DND-41 (cell line): ENCODE results near the gene TMEM236.
A peak's percentile ranks its signal among the peaks of the same experiment; 100 is the strongest.

Experiments used
- ATAC-seq: fragments of 200-7000 bp; cut with Tn5 transposase; 3 replicates; pipeline ENCODE4 v1.9.1; 2021; ENCODE audit warnings: low read depth; ENCODE audit not compliant: insufficient read depth
- DNase-seq: peaks from one replicate; pipeline ENCODE4 v3.0.0-alpha.2; 2020
- H2AFZ ChIP-seq: 2 replicates; pipeline ENCODE4 v1.6.0; 2012; ENCODE audit warnings: low read depth, low read length
- H3K27ac ChIP-seq: 2 replicates; pipeline ENCODE4 v1.5.1; 2012; ENCODE audit warnings: low read length, inconsistent platforms
- H3K27me3 ChIP-seq: fragments of 200-600 bp; sonication (generic); 2 replicates; pipeline ENCODE4 v1.6.0; 2012; ENCODE audit warnings: low read length, mild to moderate bottlenecking, inconsistent platforms; ENCODE audit not compliant: insufficient read depth, poor library complexity
- H3K36me3 ChIP-seq: 2 replicates; pipeline ENCODE4 v1.5.1; 2012; ENCODE audit warnings: low read length, inconsistent platforms; ENCODE audit not compliant: insufficient read depth
- H3K4me1 ChIP-seq: 2 replicates; pipeline ENCODE4 v1.5.1; 2012; ENCODE audit warnings: mild to moderate bottlenecking, low read length; ENCODE audit not compliant: insufficient read depth
- H3K4me2 ChIP-seq: 2 replicates; pipeline ENCODE4 v1.6.0; 2012; ENCODE audit warnings: mild to moderate bottlenecking, moderate library complexity, low read length, inconsistent platforms; ENCODE audit not compliant: insufficient read depth
- H3K4me3 ChIP-seq, 2 experiments: fragments of 200-600 bp in 1 of 2; shearing (Covaris generic) in 1 of 2; 2 replicates each; pipeline ENCODE4 v1.5.1; 2012 to 2016; ENCODE audit warnings: inconsistent platforms in 2 of 2, low read length in 2 of 2, mild to moderate bottlenecking in 2 of 2, low read depth in 1 of 2, moderate library complexity in 1 of 2
- H3K79me2 ChIP-seq: 2 replicates; pipeline ENCODE4 v1.6.0; 2012; ENCODE audit warnings: low read length, inconsistent platforms; ENCODE audit not compliant: insufficient read depth
- H3K9ac ChIP-seq: 2 replicates; pipeline ENCODE4 v1.6.0; 2012; ENCODE audit warnings: low read depth, mild to moderate bottlenecking, inconsistent platforms, low read length, moderate library complexity
- H3K9me3 ChIP-seq: 2 replicates; pipeline ENCODE4 v1.5.1; 2012; ENCODE audit warnings: low read length, moderate library complexity, mild to moderate bottlenecking, inconsistent platforms; ENCODE audit not compliant: insufficient read depth, severe bottlenecking
- H4K20me1 ChIP-seq: 2 replicates; pipeline ENCODE4 v1.6.0; 2012; ENCODE audit warnings: low read length; ENCODE audit not compliant: insufficient read depth
- EZH2 ChIP-seq: IDR thresholded peaks from 3 replicates; pipeline ENCODE4 v1.6.1; 2012; ENCODE audit warnings: borderline replicate concordance, low read depth, mild to moderate bottlenecking, moderate library complexity, low read length, inconsistent platforms; ENCODE audit not compliant: severe bottlenecking
- TF ChIP-seq, protein P1 (sequence below): IDR thresholded peaks from 2 replicates; pipeline ENCODE4 v1.5.1; 2012; ENCODE audit warnings: borderline replicate concordance, low read length, moderate library complexity, mild to moderate bottlenecking; ENCODE audit not compliant: poor library complexity, severe bottlenecking; ENCODE audit errors: extremely low read depth

Gene TMEM236

DNA sequence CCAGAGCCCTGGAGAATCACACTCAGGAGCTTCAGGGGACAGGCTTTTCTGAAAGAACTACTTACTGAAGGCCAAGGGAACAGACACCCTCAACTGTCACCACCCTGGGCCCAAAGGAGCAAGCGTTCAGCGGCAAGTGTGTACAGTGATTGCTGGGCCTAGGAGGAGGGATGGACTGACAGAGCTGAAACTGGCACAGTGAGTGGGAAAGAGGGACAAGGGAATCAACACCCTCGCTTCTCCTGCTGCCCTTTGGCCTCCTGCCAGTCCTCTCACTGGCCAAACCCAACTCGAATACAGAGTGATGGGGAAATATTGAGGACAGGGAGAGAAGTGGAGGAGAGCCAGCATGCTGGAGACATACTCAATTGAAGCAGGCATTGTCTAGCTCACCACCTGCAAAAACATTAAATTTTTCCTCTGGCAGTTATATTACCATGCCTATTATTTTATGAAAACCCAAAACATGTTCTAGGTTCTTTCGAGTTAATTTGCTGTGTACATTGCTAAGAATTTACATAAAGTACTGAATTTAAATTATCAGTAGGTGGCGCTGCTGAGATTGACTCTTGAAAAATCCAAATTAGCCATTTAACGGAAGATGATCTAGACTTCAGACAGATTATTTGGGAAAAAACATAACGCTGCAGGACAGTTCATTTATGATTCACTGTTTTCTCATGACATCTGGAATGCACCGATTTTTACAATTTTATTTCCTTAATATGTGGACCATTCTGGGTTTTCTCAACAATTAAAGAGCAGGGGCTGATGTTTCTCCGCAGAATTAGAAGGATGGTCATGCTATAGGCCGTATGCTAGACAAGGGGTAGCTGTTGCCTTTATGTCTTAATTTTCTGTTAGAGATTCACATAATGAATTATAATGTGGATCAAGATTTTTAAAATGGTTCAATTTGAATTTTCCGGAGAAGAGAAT is 14.7 kb upstream of the TMEM236 start:
- Histone ChIP-seq H3K27ac (0 out of 2 replicates have a peak overlapping the region, but pooled peaks have one; percentile 8), H3K4me2 (no peak overlapping the region), H3K79me2 (no peaks in the 10 kb centered on the region), H3K9ac (no peak overlapping the region), H3K4me3 (no peak overlapping the region), H3K4me1 (peaks cover 4% of the 10 kb centered on the region; the same call in 1 of the 2 replicates), H3K9me3 (no peaks in the 10 kb centered on the region), H4K20me1 (no peaks in the 10 kb centered on the region), H3K27me3 (no peaks in the 10 kb centered on the region), H2AFZ (no peak overlapping the region), H3K36me3 (no peaks in the 10 kb centered on the region)
- ATAC-seq = peak; percentile 56
- no peak for TF ChIP-seq EZH2
- TF ChIP-seq, protein P1, sequence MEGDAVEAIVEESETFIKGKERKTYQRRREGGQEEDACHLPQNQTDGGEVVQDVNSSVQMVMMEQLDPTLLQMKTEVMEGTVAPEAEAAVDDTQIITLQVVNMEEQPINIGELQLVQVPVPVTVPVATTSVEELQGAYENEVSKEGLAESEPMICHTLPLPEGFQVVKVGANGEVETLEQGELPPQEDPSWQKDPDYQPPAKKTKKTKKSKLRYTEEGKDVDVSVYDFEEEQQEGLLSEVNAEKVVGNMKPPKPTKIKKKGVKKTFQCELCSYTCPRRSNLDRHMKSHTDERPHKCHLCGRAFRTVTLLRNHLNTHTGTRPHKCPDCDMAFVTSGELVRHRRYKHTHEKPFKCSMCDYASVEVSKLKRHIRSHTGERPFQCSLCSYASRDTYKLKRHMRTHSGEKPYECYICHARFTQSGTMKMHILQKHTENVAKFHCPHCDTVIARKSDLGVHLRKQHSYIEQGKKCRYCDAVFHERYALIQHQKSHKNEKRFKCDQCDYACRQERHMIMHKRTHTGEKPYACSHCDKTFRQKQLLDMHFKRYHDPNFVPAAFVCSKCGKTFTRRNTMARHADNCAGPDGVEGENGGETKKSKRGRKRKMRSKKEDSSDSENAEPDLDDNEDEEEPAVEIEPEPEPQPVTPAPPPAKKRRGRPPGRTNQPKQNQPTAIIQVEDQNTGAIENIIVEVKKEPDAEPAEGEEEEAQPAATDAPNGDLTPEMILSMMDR = peak; percentile 74
- no peak for DNase-seq

DNA sequence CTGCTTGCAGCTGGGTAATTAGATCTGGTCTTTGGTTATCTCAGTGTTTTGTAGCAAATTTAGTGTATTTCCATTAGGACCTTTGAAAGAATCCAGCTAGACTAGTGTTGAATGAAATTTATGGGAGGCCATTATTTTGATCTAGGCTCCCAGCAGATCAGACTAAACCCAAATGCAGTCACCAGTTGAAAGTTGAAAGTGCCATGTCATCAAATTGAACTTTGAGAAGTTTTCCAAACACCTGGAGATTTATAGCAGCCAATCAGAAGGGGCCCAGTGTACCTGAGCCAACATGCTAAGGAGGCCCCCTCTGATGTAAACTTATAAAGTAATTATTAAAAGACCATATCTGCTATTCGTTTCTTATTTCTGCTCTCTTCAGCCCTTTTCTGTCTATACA is 11.3 kb upstream of the TMEM236 start:
- Histone ChIP-seq H3K9me3 (no peaks in the 10 kb centered on the region), H3K9ac (no peak overlapping the region), H2AFZ (no peak overlapping the region), H3K36me3 (no peaks in the 10 kb centered on the region), H3K4me1 (peaks cover 38% of the 10 kb centered on the region), H3K79me2 (no peaks in the 10 kb centered on the region), H3K27me3 (no peaks in the 10 kb centered on the region), H3K27ac (no peak overlapping the region), H4K20me1 (no peaks in the 10 kb centered on the region), H3K4me2 (no peak overlapping the region), H3K4me3 (no peak overlapping the region)
- no peak for ATAC-seq
- DNase-seq = no peak
- TF ChIP-seq, protein P1 = no peak
- no peak for TF ChIP-seq EZH2

DNA sequence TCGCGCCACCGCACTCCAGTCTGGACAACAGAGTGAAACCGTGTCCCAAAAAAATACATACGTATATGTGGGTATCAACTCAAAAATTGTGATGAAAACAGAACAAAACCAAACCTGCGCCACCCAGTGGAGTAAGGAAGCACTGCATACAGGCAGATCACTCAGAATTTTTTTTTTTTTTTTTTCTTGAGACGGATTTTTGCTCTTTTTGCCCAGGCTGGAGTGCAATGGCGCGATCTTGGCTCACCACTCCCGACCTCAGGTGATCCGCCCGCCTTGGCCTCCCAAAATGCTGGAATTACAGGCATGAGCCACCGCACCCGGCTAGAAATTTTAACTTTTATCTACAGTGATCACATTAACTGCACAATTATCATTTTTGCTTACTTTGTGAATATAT is 9.1 kb upstream of the TMEM236 start:
- Histone ChIP-seq H3K36me3 (no peaks in the 10 kb centered on the region), H3K79me2 (no peaks in the 10 kb centered on the region), H3K4me3 (no peak overlapping the region), H4K20me1 (no peaks in the 10 kb centered on the region), H3K4me1 (peaks cover 54% of the 10 kb centered on the region), H3K9me3 (no peaks in the 10 kb centered on the region), H3K4me2 (no peak overlapping the region), H2AFZ (no peak overlapping the region), H3K27ac (peak overlapping the region; percentile 96), H3K27me3 (no peaks in the 10 kb centered on the region), H3K9ac (no peak overlapping the region)
- ATAC-seq (no peak), DNase-seq (peak; percentile 76)
- TF ChIP-seq EZH2 = no peak
- TF ChIP-seq, protein P1 = peak; percentile 74
